Right hindlimb (tissue), 1 donor: Measurements from ENCODE around the gene IMPG2.
A peak's percentile ranks its signal among the peaks of the same experiment; 100 is the strongest.

Experiments used
- DNase-seq: peaks from one replicate; pipeline ENCODE4 v3.0.0-alpha.2; 2018

The IMPG2 gene

GRCh38 chr3:101230618-101231017 is 89.8 kb downstream of the IMPG2 start:
- DNase-seq = no peak

- no peak for DNase-seq
Measured at GRCh38 chr3:101229681-101230080, 90.7 kb downstream of the IMPG2 start.

GRCh38 chr3:101228441-101228840 is 91.9 kb downstream of the IMPG2 start:
- no peak for DNase-seq

GRCh38 chr3:101224739-101225138 is 95.6 kb downstream of the IMPG2 start:
- no peak for DNase-seq

- no peak for DNase-seq
Measured at GRCh38 chr3:101223016-101223415, 97.4 kb downstream of the IMPG2 start.

GRCh38 chr3:101219842-101220560 is 100.4 kb downstream of the IMPG2 start:
- DNase-seq = no peak

- DNase-seq = peak; percentile 35
Measured at GRCh38 chr3:101217472-101218245, 102.7 kb downstream of the IMPG2 start.

DNA sequence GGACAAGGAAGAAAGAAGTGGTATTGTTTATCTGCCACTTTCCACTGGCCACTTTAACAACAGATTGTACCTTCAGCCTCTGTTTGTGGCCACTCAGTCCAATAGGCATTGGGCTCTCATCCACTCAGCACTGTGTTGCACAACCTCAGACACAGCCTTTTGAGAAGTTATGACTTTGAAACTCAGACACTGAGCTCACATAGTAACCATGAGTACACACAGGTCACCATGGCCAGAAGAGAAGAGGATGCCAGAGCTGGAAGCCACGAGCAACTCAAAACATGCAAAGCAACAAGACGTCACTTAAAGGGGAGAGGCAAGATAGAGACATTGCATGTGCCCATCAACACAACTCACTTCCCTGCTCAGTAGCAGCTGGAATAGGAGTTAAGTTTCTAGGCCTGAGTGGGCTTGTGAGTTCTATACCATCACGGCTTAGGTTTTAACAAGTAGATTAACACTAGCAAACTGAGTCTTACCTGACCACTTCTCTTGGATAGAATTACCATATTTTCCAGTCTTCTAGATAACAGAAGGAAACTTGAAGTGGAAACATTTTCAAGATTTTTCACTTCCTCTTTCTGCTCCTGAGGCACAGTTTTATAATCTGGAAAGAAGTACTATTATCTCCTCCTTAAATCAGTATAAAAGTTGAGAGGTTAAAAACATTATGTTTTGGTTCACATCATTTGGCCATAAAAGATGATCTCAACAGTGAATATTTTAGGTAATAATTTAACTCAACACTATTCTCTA is 103.5 kb downstream of the IMPG2 start:
- DNase-seq = peak; percentile 56

DNA sequence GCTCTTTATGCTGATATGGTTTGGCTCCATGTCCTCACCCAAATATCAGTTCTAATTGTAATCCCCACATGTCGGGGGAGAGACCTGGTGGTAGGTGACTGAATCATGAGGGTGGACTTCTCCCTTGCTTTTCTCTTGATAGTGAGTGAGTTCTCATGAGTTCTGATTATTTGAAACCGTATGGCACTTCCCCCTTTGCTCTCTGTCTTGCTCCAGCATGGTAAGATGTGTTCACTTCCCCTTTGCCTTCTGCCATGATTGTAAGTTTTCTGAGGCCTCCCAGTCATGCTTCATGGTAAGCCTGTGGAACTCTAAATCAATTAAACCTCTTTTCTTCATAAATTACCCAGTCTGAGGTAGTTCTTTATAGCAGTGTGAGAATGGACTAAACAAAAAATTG is 107.6 kb downstream of the IMPG2 start:
- DNase-seq = no peak

DNA sequence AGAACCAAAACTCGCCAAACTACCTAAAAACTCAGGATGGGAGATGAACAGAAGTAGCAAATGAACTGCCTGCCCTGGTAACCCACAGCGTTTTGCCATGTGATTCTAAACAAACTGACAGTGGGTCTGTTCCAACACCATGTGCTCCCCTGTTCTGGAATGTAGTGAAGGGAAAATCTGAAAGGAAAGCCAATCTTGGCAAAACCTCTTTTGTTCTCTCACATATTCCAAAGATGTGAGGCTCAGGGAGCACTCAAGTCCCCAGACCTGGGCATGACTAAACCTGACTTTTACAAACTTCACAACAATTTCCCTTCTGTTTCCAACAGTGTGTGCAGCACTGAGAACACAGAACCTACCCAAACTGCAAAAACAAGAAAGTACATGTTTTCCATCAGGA is 116.1 kb downstream of the IMPG2 start:
- DNase-seq = peak; percentile 42

GRCh38 chr3:101203411-101203810 is 117.0 kb downstream of the IMPG2 start:
- no peak for DNase-seq

GRCh38 chr3:101202640-101203039 is 117.7 kb downstream of the IMPG2 start:
- no peak for DNase-seq

GRCh38 chr3:101200461-101200860 is 119.9 kb downstream of the IMPG2 start:
- no peak for DNase-seq

- no peak for DNase-seq
Measured at GRCh38 chr3:101195951-101196713, 124.2 kb downstream of the IMPG2 start.

DNA sequence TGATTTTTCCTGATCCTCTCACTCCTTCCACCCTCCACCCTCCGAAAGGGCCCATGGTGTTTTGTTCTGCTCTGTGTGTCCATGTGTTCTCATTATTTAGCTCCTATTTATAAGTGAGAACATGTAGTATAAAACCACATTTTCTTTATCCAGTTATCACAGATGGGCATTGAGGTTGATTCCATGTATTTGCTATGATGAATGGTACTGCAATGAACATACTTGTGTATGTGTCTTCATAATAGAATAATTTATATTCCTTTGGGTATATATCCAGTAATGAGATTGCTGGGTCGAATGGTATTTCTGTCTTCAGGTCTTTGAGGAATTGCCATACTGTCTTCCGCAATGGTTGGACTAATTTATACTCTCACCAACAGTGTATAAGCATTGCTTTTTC is 126.0 kb downstream of the IMPG2 start:
- DNase-seq = no peak

DNA sequence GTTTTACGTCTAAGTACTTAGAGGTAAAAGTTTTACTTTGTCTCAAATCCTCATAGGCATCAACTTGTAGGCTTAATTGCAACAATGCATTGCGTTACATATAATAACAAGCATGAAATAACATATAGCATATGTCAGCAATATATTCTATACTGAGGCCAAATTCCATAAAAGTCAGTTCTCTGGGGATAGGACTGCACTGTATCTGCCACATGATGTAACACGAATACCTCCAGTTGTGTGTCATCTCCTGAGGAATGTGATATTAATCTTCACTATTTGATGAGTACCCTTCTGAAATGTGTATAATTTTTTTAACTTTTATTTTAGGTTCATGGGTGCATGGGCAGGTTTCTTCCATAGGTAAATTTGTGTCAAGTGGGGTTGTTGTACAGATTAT is 126.4 kb downstream of the IMPG2 start:
- no peak for DNase-seq

- no peak for DNase-seq
Measured at GRCh38 chr3:101189796-101190195, 130.6 kb downstream of the IMPG2 start.

GRCh38 chr3:101189176-101189575 is 131.2 kb downstream of the IMPG2 start:
- no peak for DNase-seq

GRCh38 chr3:101185341-101185740 is 135.0 kb downstream of the IMPG2 start:
- no peak for DNase-seq

DNA sequence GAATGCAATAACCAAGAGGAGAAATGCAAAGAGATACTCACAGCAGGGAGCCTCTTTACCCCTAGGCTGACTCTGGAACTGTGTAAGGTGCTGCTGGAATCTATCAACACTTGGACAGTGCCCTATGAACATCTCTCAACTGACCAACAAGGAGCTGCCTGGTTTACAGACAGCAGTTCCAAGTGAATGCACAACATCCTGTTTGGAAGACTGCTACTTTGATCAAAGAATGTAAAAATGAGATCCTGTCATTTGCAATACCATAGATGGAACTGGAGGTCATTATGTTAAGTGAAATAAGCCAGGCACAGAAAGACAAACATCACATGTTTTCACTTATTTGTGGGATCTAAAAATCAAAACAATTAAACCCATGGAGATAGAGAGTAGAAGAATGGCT is 136.3 kb downstream of the IMPG2 start:
- DNase-seq = no peak

- DNase-seq = no peak
Measured at GRCh38 chr3:101183151-101183550, 137.2 kb downstream of the IMPG2 start.

DNA sequence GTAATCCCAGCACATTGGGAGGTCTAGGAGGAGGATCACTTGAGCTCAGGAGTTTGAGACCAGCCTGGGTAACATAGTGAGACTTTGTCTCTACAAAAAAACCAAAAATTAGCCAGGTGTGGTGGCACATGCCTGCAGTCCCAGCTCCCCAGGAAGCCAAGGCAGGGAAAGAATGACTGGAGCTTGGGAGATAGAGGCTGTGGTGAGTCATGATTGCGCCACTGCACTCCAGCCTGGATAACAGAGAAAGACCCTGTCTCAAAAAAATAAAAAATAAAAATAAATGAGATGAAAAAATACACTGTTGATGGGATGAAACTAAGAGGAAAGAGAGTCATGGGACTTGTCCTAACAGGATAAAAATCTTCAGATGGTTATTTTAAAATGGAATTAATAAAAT is 137.6 kb downstream of the IMPG2 start:
- no peak for DNase-seq

- no peak for DNase-seq
Measured at GRCh38 chr3:101181801-101182200, 138.6 kb downstream of the IMPG2 start.
